ENCODE data around the gene LCN12.

The LCN12 gene

DNA sequence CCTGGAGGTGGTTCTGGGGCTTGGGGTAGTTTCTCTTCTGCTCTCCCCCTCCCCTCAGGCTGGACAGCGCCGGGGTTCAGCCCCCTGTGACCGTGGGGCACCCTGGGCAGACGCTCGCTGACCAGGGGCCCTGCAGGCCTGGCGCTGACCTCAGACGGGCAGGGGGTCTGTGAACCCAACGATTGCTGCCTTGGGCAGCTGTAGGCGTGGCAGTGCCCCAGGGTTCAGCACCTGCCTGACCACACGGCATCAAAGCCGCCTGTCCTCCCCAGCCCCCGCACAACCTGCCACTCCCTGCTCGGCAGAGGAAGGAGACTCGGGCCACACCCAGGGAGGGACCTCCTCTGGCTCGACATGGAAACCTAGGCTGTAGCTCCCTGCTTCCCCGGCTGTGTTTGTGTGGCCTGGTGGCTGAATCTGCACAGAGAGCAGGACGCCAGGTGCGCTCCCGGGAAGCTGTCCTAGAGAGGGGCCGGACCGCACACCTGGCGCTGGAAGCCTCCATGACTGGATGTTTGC, 12.2 kb downstream of the LCN12 start:
- Mint-ChIP-seq H3K4me3 (no peak overlapping the region), H3K27me3 (ENCODE audit: low read depth) (peaks cover 6% of the 10 kb centered on the region), H3K9me3 (no peaks in the 10 kb centered on the region), H3K27ac (no peak overlapping the region), H3K4me1 (peaks cover 10% of the 10 kb centered on the region), H3K36me3 (ENCODE audit: low read depth) (no peaks in the 10 kb centered on the region)
- TF ChIP-seq, protein P1, sequence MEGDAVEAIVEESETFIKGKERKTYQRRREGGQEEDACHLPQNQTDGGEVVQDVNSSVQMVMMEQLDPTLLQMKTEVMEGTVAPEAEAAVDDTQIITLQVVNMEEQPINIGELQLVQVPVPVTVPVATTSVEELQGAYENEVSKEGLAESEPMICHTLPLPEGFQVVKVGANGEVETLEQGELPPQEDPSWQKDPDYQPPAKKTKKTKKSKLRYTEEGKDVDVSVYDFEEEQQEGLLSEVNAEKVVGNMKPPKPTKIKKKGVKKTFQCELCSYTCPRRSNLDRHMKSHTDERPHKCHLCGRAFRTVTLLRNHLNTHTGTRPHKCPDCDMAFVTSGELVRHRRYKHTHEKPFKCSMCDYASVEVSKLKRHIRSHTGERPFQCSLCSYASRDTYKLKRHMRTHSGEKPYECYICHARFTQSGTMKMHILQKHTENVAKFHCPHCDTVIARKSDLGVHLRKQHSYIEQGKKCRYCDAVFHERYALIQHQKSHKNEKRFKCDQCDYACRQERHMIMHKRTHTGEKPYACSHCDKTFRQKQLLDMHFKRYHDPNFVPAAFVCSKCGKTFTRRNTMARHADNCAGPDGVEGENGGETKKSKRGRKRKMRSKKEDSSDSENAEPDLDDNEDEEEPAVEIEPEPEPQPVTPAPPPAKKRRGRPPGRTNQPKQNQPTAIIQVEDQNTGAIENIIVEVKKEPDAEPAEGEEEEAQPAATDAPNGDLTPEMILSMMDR (IDR thresholded peaks at IDR 0.05; ENCODE audit: unreplicated experiment in 3 of 3): no peak

- Mint-ChIP-seq H3K27me3 (ENCODE audit: low read depth) (peaks cover 6% of the 10 kb centered on the region), H3K4me1 (peaks cover 10% of the 10 kb centered on the region), H3K36me3 (ENCODE audit: low read depth) (no peaks in the 10 kb centered on the region), H3K4me3 (no peak overlapping the region), H3K9me3 (no peaks in the 10 kb centered on the region), H3K27ac (no peak overlapping the region)
- TF ChIP-seq, protein P1 (IDR thresholded peaks at IDR 0.05; ENCODE audit: unreplicated experiment in 3 of 3): no peak
Observed at GRCh38 chr9:136964833-136965422, 12.9 kb downstream of the LCN12 start.

DNA sequence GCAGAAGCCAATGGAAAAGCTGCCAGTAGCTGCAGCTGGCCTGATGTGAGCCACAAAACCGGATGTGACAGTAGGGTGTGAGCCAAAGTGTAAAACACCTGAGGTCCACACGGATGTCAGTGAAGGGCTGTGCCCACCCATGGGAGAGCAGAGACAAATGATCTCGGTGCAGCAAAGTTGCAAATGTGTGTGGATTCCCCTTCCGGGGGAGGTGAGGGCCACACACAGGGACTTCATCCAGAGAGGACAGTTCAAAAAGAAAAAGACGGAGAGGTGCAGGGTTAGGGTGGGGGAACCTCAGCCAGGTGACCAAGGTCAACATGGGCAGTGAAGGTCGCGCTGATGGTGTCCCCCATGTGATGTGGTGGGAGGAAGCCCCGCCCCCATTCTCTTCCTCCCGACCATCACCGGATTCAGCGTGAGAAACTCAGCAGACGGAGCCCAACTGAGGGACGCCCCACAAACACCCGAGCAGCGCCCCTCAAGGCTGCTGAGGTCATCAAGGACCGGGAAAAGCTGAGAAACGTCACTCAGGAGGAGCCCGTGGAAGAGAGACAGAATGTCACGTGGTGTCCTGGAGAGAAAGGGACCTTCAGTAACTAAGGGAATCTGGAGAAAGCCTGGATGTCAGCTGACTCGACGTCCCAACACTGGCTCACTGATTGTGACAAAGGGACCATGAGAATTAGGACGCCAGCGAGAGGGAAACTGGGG, 13.9 kb downstream of the LCN12 start:
- TF ChIP-seq, protein P1 (IDR thresholded peaks at IDR 0.05; ENCODE audit: unreplicated experiment in 3 of 3): no peak
- peaks cover 10% of the 10 kb centered on the region for H3K4me1 Mint-ChIP-seq
- no peak overlapping the region for H3K27ac Mint-ChIP-seq
- H3K9me3 Mint-ChIP-seq: no peaks in the 10 kb centered on the region
- no peak overlapping the region for H3K4me3 Mint-ChIP-seq
- no peaks in the 10 kb centered on the region for H3K36me3 Mint-ChIP-seq (ENCODE audit: low read depth)
- peaks cover 6% of the 10 kb centered on the region for H3K27me3 Mint-ChIP-seq (ENCODE audit: low read depth)

DNA sequence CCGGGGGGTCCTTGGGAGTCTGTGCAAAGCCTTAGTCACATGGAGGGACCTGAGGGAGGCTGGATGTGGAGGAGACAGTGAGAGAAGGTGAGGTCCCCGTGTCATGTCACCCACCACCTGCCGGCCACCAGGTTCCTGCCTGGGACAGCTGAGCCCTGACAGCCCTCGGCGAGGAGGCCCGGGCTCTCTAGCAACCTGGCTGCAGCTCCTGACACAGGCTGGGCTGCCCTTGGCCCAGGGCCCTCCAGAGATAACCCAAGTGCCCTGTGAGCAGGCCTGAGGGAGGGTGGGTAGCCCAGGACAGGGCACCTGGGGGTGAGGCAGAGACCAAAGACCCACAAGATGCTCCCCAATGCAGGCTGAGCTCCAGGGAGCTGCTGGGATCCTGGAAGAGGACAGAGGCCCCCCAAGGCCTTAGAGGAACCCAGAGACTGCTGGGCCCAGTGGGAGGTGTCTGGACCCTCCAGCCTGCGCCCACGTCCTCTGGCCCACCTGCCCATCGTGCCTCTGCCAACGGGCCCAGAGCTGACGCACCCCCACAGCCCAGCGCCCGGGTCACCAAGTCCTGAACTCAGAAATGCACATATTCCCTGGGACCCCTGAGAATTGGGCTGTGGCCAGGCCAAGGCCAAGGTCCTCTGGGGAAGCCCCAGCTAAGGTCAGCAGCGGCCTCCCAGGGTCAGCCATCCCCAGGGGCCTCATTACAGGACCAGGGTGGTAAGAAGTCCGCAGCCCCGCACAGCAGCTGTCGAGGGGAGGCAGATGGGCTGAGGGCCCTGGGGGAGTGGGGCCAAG, 16.5 kb downstream of the LCN12 start:
- no peaks in the 10 kb centered on the region for H3K36me3 Mint-ChIP-seq (ENCODE audit: low read depth)
- no peaks in the 10 kb centered on the region for H3K9me3 Mint-ChIP-seq
- TF ChIP-seq, protein P1 (IDR thresholded peaks at IDR 0.05; ENCODE audit: unreplicated experiment in 3 of 3): no peak
- peaks cover 5% of the 10 kb centered on the region for H3K4me1 Mint-ChIP-seq
- H3K27me3 Mint-ChIP-seq (ENCODE audit: low read depth): peaks cover 6% of the 10 kb centered on the region
- H3K27ac Mint-ChIP-seq: no peak overlapping the region
- H3K4me3 Mint-ChIP-seq: no peak overlapping the region

DNA sequence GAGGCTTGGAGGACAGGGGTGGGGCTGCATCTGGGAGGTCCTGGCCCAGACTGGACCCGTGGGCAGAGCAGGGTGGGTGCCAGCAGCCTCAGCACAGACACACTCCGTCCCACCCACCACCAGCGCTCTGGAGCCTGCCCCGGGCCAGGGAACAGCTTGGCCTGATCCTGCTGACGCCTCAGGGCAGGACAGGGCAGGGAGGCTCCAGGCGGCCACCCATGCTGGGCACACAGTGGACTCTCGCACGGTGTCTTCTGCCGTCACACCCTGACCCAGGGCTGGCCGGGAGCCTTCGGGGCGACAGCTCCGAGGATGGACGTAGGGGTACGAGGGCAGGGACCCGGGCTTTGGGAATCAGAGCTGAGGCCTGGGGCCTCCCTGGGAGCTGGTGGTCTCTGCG, 17.1 kb downstream of the LCN12 start:
- Mint-ChIP-seq H3K27me3 (ENCODE audit: low read depth) (peaks cover 6% of the 10 kb centered on the region), H3K36me3 (ENCODE audit: low read depth) (no peaks in the 10 kb centered on the region), H3K4me3 (no peak overlapping the region), H3K4me1 (peaks cover 5% of the 10 kb centered on the region), H3K9me3 (no peaks in the 10 kb centered on the region), H3K27ac (no peak overlapping the region)
- TF ChIP-seq, protein P1 (IDR thresholded peaks at IDR 0.05; ENCODE audit: unreplicated experiment in 3 of 3): no peak
